Neural progenitor cell (in vitro differentiated cells): ENCODE results near the gene ABO.

Source experiments
- CTCF ChIP-seq: fragments of 200-600 bp; sonication (generic); IDR thresholded peaks from 2 replicates; pipeline ENCODE4 v1.5.1; 2017; ENCODE audit warnings: antibody characterized with exemption, mild to moderate bottlenecking
- EZH2 ChIP-seq: fragments of 200-600 bp; sonication (generic); IDR thresholded peaks from 2 replicates; pipeline ENCODE4 v1.6.1; 2017; ENCODE audit warnings: antibody characterized with exemption, mild to moderate bottlenecking, moderate library complexity
- EZH2phosphoT487 ChIP-seq: fragments of 200-600 bp; sonication (generic); IDR thresholded peaks from 2 replicates; pipeline ENCODE4 v1.6.1; 2017; ENCODE audit warnings: antibody characterized with exemption

DNA sequence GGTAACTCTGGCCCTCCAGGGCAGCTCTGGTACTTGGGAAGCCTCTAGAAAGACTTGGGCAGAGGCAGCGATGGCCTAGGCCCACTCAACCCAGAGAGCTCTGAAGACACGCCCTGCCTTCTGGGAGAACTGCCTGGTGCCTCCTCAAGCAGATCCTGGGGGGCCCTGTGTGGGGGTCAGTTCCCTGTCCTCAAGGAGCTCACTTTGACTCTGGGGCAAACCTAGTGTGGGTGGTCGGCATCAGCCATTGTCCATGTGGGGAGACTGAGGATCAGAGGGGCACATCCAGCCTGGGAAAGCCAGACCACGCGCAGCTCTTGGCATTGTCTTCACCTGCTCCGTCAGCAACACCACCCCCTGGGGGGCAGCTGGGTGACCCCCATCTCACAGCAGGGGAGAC lies 28.0 kb downstream of the ABO start:
- TF ChIP-seq EZH2phosphoT487 (no peak), CTCF (no peak), EZH2 (no peak)
